ENCODE data around the gene C20orf141.
"Not testable (repeated sequence)": the region's sequence is repeated elsewhere in the genome, so short reads cannot be mapped to it uniquely, and the experiment has no call there.

The C20orf141 gene

DNA sequence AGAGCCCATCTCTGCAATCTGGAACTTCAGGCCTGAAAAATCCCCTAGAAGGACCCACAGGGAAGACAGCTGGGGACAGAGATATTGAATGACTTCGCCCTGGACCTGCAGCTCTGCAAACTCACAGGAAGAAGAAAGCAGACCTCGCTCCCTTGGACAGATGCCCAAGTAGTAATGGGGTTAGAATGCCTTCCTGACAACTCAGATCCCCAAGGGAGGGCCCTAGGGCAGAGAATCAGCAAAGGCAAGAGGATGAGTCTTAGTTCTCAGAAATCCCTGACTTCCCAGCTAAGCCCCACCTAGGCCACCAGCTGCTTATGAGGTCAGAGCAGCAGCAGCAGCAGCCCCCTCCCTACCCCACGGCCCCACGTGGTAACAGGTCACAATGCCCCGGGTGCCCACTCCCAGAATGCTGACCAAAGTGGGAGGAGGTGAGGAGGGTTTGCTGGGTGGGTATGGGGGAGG is at the start of gene C20orf141:
C20orf141 (plus strand) TSS at position 401 of the 465 bp plus-strand sequence. CDS start 198 bp downstream, outside the sequence.
- Mint-ChIP-seq H3K36me3 (ENCODE audit: low read depth) (no peaks in the 10 kb centered on the region), H3K4me1 (ENCODE audit: low read depth) (peaks cover 4% of the 10 kb centered on the region), H3K27me3 (ENCODE audit: low read depth) (peaks cover 63% of the 10 kb centered on the region), H3K4me3 (no peak within 1 kb of the TSS), H3K27ac (no peak within 1 kb of the TSS), H3K9me3 (peaks cover 20% of the 10 kb centered on the region)

DNA sequence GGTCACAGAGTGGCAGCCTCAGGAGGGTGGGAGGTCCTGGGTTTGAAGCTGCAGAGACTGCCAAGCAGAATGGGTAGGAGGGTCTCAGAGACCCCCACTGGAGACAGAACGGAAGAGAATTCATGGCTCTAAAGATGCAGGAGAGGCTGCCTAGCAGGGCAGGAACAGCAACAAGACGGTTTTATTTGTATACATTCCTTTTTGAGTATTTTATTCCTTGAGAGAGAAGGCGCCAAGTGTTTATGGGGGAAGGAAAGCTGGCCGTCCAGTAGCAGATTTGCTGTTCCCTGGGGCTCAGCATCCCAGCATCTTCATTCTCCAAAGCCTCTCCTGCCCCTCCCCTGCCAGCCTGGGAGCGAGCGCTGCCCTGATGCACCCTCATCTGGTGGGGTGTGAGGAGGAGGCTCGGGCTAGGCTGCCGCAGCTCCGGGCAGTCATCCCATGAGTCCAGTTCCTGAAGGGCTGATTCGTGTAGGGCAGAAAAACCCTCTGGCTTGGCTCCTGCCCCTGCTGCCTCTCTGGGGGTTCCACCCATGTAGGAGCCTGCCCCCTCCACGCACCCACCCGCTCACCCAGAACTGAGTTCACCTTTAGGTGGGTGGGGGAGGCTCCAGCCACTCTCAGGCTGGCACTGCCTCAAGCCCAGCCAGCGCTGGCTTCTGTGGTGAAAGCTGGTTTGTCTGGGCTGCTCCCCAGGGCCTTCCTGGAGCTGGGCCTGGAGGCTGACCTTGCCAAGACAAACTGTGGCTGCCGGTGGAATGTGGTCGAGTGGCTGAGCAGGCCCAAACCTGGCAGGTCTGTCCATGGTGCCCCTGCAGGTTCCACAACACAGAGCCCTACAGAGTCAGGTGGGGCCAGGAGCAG is 46.8 kb upstream of the C20orf141 start:
- Mint-ChIP-seq H3K27ac (no peak overlapping the region), H3K9me3 (no peaks in the 10 kb centered on the region), H3K27me3 (ENCODE audit: low read depth) (peaks cover 23% of the 10 kb centered on the region)

DNA sequence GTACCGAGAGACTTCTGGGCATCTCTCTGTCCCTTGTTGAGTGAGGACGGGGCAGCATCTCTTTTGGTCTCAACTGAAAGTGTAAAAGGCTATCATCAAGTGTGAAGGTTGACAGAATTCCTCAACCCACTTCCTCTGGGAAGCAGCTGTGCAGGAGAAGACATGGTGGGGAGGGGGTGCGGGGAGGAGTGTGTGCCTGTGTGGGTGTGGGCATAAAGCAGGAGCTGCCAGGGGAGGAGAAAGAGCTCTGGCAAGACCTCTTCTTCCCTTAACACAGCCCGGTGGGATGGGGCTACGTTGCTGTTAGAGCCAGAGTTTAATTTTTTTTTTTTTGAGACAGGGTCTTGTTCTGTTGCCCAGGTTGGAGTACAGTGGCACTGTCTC is 46.2 kb upstream of the C20orf141 start:
- H3K27me3 Mint-ChIP-seq (ENCODE audit: low read depth): peaks cover 22% of the 10 kb centered on the region
- H3K4me1 Mint-ChIP-seq (ENCODE audit: low read depth): no peaks in the 10 kb centered on the region

More for the DNA sequence above, 46.8 kb upstream of the C20orf141 start:
- Mint-ChIP-seq H3K36me3 (ENCODE audit: low read depth) (no peaks in the 10 kb centered on the region), H3K4me1 (ENCODE audit: low read depth) (no peaks in the 10 kb centered on the region), H3K4me3 (no peak overlapping the region)

DNA sequence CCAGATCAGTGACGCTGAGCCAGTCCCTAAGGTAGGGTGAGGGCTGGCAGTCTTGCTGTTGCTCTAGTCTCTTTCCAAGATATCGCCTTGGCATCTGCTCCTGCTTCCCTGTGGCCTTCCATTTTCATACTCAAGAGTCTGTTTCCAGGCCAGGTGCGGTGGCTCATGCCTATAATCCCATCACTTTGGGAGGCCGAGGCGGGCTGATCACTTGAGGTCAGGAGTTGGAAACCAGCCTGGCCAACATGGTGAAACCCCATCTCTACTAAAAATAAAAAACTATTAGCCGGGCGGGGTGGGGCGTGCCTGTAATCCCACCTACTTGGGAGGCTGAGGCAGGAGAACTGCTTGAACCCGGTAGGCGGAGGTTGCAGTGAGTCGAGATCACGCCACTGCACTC is 44.7 kb upstream of the C20orf141 start:
- not testable (repeated sequence) for H3K27ac Mint-ChIP-seq; H3K9me3 Mint-ChIP-seq; H3K4me3 Mint-ChIP-seq; H3K4me1 Mint-ChIP-seq (ENCODE audit: low read depth); H3K36me3 Mint-ChIP-seq (ENCODE audit: low read depth)
- H3K27me3 Mint-ChIP-seq (ENCODE audit: low read depth): peaks cover 18% of the 10 kb centered on the region

More for the DNA sequence above, 46.2 kb upstream of the C20orf141 start:
- H3K9me3 Mint-ChIP-seq: no peaks in the 10 kb centered on the region
- H3K36me3 Mint-ChIP-seq (ENCODE audit: low read depth): no peaks in the 10 kb centered on the region
- H3K27ac Mint-ChIP-seq: no peak overlapping the region
- no peak overlapping the region for H3K4me3 Mint-ChIP-seq

DNA sequence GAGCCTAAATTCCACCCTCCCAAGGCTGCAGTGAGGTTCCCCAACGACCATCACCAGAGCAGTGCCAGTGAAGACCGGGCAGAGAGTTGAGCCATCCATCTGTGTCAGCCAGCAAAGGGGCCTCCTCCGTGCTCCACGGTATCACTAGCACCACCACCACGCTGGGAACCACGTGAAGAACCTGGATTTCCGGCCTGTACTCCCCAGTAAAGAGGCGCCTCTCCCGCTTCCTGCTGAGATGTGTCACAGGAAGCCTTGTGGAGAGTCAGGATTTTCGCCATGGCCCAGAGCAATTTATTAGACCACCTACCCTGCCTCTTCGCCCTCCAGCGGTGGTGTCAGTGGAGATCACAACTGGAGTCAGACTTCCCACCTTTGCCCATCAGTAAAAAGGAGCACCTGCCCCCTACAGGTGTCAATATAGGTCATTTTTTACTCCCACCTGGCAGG is 43.1 kb upstream of the C20orf141 start:
- Mint-ChIP-seq H3K4me3 (no peak overlapping the region), H3K9me3 (no peaks in the 10 kb centered on the region), H3K27me3 (ENCODE audit: low read depth) (peaks cover 23% of the 10 kb centered on the region), H3K4me1 (ENCODE audit: low read depth) (no peaks in the 10 kb centered on the region), H3K27ac (no peak overlapping the region), H3K36me3 (ENCODE audit: low read depth) (no peaks in the 10 kb centered on the region)

- Mint-ChIP-seq H3K27ac (no peak overlapping the region), H3K4me3 (no peak overlapping the region), H3K4me1 (ENCODE audit: low read depth) (no peaks in the 10 kb centered on the region), H3K27me3 (ENCODE audit: low read depth) (peaks cover 18% of the 10 kb centered on the region), H3K9me3 (no peaks in the 10 kb centered on the region), H3K36me3 (ENCODE audit: low read depth) (no peaks in the 10 kb centered on the region)
These were observed 41.0 kb upstream of the C20orf141 start for GRCh38 chr20:2773812-2774211.

DNA sequence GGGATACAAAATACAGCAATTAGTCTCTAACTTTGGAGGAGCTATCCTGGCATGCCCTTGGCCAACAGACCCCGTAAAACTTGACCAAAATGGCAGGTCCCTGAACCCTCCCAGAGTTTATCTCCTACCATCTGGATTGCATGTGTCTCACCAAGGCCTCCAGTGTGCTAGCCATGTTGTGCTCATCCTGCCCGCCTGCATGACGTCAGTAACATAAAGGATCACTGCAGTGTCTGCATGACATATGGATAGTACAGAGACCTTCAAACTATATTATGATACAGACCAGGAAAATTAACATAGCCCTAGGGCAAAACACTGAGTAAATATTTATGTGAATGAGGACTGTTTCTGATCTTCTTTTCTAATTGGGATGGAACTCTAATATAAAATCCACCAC is 39.6 kb upstream of the C20orf141 start:
- no peaks in the 10 kb centered on the region for H3K9me3 Mint-ChIP-seq
- H3K36me3 Mint-ChIP-seq (ENCODE audit: low read depth): no peaks in the 10 kb centered on the region
- no peak overlapping the region for H3K27ac Mint-ChIP-seq
- no peak overlapping the region for H3K4me3 Mint-ChIP-seq
- no peaks in the 10 kb centered on the region for H3K4me1 Mint-ChIP-seq (ENCODE audit: low read depth)
- H3K27me3 Mint-ChIP-seq (ENCODE audit: low read depth): peaks cover 21% of the 10 kb centered on the region

DNA sequence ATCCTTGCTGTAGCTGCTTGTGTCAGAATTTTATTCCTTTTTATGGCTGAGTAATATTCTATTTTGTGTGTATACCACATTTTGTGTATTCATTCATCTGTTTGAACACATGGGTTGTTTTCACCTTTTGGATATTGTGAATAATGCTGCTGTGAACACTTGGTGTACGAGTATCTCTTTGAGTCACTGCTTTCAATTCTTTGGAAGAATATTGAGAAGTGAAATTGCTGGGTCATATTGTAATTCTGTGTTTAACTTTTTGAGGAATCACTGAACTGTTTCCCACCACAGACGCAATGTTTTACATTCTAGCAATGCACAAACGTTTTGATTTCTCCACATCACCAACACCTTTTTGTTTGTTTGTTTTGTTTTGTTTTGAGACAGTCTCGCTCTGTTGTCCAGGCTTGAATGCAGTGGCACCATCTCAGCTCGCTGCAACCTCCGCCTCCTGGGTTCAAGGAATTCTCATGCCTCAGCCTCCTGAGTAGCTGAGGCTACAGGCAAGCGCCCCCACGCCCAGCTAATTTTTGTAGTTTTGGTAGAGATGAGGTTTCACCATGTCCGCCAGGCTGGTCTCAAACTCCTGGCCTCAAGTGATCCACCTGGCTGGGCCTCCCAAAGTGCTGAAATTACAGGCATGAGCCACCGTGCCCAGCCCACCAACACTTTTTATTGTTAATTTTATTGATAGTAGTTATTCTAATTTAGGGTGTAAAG is 36.0 kb upstream of the C20orf141 start:
- Mint-ChIP-seq H3K27ac (no peak overlapping the region), H3K9me3 (no peaks in the 10 kb centered on the region), H3K36me3 (ENCODE audit: low read depth) (no peaks in the 10 kb centered on the region), H3K27me3 (ENCODE audit: low read depth) (peaks cover 31% of the 10 kb centered on the region), H3K4me1 (ENCODE audit: low read depth) (peaks cover 4% of the 10 kb centered on the region), H3K4me3 (no peak overlapping the region)

DNA sequence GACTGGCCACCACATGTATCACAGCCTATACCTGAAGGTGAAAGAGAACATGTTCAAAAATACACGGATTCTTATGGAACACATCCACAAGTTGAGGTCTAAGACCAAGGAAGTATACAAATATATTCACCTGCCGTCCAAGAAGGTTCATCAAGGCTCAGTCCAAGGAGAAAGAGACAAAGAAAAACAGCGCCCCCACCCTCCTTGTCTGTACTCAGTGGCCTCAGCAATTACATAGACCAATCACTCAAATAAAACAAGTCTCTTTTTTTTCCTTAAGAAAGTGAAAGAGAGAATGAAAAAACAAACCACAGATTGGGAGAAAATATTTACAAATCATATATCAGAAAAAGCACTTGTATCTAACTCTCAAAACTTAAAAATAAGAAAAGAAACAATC is 33.8 kb upstream of the C20orf141 start:
- Mint-ChIP-seq H3K9me3 (no peaks in the 10 kb centered on the region), H3K27me3 (ENCODE audit: low read depth) (peaks cover 31% of the 10 kb centered on the region), H3K36me3 (ENCODE audit: low read depth) (no peaks in the 10 kb centered on the region)

GRCh38 chr20:2783908-2784566 is 30.8 kb upstream of the C20orf141 start:
- Mint-ChIP-seq H3K27ac (no peak overlapping the region), H3K27me3 (ENCODE audit: low read depth) (peaks cover 39% of the 10 kb centered on the region), H3K4me3 (no peak overlapping the region), H3K9me3 (no peaks in the 10 kb centered on the region), H3K4me1 (ENCODE audit: low read depth) (peaks cover 4% of the 10 kb centered on the region), H3K36me3 (ENCODE audit: low read depth) (no peaks in the 10 kb centered on the region)

More for the DNA sequence above, 33.8 kb upstream of the C20orf141 start:
- peaks cover 4% of the 10 kb centered on the region for H3K4me1 Mint-ChIP-seq (ENCODE audit: low read depth)
- H3K4me3 Mint-ChIP-seq: no peak overlapping the region
- H3K27ac Mint-ChIP-seq: no peak overlapping the region

- Mint-ChIP-seq H3K36me3 (ENCODE audit: low read depth) (no peaks in the 10 kb centered on the region), H3K27me3 (ENCODE audit: low read depth) (peaks cover 46% of the 10 kb centered on the region), H3K9me3 (no peaks in the 10 kb centered on the region), H3K4me3 (no peak overlapping the region), H3K4me1 (ENCODE audit: low read depth) (no peaks in the 10 kb centered on the region), H3K27ac (no peak overlapping the region)
These were observed 21.3 kb upstream of the C20orf141 start for GRCh38 chr20:2793471-2793870.

GRCh38 chr20:2794202-2794748 is 20.5 kb upstream of the C20orf141 start:
- H3K27ac Mint-ChIP-seq: no peak overlapping the region
- H3K36me3 Mint-ChIP-seq (ENCODE audit: low read depth): no peaks in the 10 kb centered on the region
- peaks cover 47% of the 10 kb centered on the region for H3K27me3 Mint-ChIP-seq (ENCODE audit: low read depth)
- H3K4me3 Mint-ChIP-seq: no peak overlapping the region
- H3K4me1 Mint-ChIP-seq (ENCODE audit: low read depth): no peaks in the 10 kb centered on the region
- H3K9me3 Mint-ChIP-seq: no peaks in the 10 kb centered on the region

DNA sequence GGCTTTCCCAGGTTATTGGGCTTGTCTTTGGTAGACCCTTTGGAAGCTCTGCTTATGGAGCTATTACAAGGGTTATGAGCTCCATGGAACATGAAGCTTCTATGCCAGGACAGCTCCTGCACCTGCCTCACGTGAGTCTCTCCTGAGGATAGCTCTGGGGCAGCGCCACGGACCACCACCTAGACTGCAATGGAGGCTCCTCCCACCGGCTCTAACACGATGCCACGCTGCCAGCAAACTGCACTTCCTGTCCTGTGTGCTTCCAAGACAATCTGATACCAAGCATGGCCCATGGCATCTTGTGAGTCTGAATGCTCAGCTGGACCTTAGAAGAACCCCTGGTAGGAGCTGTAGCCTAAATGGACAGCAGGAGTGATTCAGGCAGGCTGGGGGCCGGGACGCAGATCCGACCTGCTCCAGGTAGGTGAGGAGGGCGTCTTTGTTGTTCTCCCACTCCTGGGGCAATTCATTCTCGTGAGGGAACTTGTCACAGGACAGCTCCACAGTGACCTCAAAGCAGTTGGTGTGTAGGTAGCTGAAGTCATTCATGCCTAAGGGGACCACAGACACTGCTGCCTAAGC is 19.8 kb upstream of the C20orf141 start:
- no peak overlapping the region for H3K4me3 Mint-ChIP-seq
- H3K36me3 Mint-ChIP-seq (ENCODE audit: low read depth): peaks cover 2% of the 10 kb centered on the region
- H3K27ac Mint-ChIP-seq: no peak overlapping the region
- H3K27me3 Mint-ChIP-seq (ENCODE audit: low read depth): peaks cover 52% of the 10 kb centered on the region
- H3K9me3 Mint-ChIP-seq: no peaks in the 10 kb centered on the region
- peaks cover 6% of the 10 kb centered on the region for H3K4me1 Mint-ChIP-seq (ENCODE audit: low read depth)

GRCh38 chr20:2795451-2795850 is 19.3 kb upstream of the C20orf141 start:
- H3K36me3 Mint-ChIP-seq (ENCODE audit: low read depth): peaks cover 3% of the 10 kb centered on the region
- H3K4me3 Mint-ChIP-seq: no peak overlapping the region
- peaks cover 52% of the 10 kb centered on the region for H3K27me3 Mint-ChIP-seq (ENCODE audit: low read depth)
- H3K27ac Mint-ChIP-seq: no peak overlapping the region
- H3K9me3 Mint-ChIP-seq: no peaks in the 10 kb centered on the region
- H3K4me1 Mint-ChIP-seq (ENCODE audit: low read depth): peaks cover 8% of the 10 kb centered on the region

Data from T-helper 1 cell treated with Interleukin-12 subunit alpha and Interleukin-12 subunit beta and Interleukin-4 antibody, amounts not matched to agents 30 μg/mL and 1 μg/mL, for 36 hours (primary cell).